ENCODE results near the gene ANKS1A.

Gene ANKS1A

DNA sequence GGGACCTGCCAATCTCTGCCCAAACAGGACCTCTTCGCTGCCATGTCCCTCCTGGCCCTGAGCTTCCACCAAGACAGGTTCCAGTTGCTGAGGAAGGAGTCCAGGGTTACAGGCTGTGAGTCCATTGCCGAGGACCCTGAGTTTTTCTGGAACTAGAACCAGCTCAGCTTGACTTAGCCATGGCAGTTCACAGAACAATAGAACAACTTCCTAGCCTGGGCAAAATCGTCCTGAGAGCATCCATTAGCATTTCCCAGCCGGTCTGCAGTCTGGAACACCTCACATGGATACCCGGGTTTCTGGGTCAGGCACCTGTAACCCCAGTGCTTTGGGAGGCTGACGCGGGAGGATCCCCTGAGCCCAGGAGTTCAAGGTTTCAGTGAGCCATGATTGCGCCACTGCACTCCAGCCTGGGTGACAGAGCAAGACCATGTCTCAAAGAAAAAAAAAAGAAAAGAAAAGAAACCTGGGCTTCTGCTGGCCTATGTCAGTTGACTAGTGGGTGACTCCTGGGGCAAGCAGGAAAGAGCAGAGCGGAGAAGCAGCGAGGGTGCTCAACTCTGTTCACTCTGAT, 161.8 kb downstream of the ANKS1A start:
- DNase-seq (ENCODE audit: low read depth in 2 of 3, low spot score in 1 of 3), result no peak

DNA sequence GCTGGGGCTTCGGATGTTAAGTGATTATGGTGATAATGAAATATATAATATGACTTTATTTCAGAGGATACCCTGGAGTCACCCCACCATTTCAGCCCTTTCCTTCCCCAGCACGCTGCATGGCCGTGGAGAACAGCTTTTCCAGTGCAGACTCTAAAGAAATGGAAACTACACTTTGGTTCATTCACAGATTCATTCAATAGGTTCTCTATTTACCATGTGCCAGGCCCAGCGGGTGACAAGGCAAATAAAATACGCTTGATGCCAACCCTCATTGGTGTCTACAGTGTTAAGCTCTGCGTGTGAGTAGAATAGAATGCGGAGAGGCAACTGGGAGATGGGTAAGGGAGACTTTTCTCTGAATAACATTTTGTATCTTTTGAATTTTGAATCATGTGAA, 162.3 kb downstream of the ANKS1A start:
- no peak for DNase-seq (ENCODE audit: low read depth in 2 of 3, low spot score in 1 of 3)

DNA sequence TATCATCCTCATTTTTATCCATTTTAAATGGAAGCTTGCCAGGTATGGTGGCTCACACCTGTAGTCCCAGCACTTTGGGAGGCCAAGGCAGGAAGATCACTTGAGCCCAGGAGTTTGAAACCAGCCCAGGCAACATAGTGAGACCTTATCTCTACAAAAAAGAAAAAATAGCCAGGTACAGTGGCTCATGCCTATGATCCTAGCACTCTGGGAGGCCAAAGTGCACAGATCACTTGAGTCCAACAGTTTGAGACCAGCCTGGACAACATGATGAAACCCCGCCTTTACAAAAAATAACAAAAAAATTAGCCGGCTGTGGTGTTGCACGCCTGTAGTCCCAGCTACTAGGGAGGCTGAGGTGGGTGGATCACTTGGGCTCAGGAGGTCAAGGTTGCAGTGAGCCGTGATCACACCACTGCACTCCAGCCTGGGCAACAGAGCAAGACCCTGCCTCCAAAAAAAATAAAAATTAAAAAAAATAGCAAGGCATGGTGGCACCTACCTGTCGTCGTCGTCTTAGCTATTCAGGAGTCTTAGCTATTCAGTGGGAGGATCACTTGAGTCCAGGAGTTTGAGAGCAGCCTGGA, 163.0 kb downstream of the ANKS1A start:
- DNase-seq (ENCODE audit: low read depth in 2 of 3, low spot score in 1 of 3), result no peak

DNA sequence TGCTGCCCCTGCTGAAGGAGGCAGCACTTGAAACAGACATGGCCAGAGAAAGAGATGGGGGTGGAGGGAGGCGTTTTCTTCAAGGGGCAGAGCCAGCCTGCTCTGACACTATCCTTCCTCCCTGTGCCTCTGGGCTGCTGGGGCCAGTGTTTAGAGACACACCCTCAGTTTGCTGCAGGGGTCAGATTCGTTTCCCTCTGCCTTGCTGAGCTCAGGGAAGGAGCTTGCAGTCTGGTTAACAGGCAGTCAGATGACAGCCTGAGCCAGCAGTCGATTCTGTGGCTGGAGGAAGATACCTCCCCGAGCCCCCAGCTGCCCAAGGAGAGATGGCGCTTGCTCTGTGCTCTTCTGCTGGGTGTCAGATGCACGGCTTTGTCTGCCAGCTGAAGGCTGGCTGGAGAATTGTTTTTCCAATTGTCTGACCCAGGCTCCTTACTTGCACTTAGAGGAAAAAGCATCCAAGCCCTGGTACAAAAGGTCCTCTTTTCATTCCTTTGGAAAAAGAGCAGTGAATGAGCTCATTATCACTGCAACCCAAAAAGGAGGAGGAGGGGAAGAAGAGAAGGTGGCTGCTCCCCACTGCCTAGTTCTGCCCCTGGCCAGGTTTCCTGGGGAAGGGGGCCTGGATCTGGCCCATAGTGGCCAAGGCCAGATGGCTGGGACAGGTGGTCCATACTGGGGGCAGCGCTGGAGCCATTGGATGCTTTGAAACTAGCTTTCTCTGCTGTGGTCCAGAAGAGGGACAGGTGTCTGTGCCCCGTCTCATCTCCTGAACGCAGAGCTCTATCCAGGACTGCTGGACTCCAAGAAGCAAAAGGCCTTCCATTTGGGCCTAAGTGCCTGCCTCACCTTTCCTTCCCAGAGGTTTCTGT, 163.9 kb downstream of the ANKS1A start:
- no peak for DNase-seq (ENCODE audit: low read depth in 2 of 3, low spot score in 1 of 3)

DNA sequence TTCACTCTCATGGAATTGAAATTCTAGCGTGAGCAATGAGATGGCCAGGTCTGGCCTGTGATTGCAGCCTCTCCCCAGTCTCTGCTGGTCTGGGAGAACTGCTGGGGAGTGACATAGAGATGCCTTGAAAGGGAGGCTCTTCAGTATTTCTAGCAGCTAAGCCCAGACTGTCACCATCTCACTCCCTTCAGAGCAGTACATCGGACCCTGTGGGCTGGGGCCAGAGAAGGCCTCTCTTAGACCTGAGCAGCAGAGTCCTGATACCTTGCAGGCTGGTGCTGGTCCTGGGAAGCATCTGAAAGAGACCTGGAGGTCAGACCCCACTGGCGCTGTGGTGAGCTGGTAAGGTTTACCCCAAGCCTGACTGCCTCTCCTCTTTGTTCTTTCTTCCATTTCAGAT, 164.6 kb downstream of the ANKS1A start:
- no peak for DNase-seq (ENCODE audit: low read depth in 2 of 3, low spot score in 1 of 3)

DNA sequence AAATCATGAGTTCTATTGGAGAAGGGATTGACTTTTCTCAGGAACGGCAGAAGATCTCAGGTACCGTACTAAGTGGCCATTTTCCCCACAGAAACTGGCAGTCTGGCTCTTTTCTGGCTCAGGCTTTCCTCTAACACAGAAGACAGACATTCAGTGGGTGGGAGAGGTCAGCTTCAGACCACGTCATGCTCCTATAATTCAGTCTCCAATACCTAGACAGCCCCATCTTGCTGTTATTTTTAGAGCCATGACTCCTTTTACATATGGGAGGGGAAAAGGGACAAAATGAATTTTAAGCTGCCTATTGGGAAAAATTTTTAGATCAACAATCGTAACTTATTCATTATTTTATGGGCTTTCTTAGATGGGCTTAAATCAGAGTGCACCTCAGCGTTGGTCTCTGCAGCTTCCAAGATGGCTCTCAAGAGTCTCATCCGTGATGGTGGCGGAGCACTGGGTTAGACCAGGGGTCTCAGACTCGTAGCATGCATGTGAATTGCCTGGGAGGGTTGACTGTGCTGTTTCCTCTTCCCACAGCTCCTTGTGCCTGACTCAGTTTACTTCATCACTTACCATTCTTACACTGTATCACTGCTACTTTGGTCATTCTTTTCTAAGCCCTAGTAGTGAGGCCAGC, 165.2 kb downstream of the ANKS1A start:
- DNase-seq (ENCODE audit: low read depth in 2 of 3, low spot score in 1 of 3), result no peak

DNA sequence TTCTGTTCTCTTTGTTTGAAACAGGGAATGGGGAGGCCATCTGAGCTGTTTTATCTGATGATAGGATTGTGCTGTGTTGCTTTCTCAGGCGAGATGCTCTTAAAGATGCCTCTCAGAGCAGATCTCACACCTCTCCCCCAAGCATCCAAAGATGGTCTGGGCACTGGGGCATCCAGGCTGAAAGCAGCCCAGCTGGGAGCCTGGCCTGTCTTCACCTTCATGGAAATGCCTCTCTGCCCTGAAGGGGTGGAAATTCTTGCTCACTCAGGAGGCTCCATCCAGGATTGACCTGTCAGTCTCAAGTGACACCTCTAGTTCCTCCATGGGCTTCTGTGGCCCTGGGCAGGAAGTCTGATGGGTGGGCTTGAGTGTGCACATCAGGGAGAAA, 165.7 kb downstream of the ANKS1A start:
- DNase-seq (ENCODE audit: low read depth in 2 of 3, low spot score in 1 of 3), result no peak

DNA sequence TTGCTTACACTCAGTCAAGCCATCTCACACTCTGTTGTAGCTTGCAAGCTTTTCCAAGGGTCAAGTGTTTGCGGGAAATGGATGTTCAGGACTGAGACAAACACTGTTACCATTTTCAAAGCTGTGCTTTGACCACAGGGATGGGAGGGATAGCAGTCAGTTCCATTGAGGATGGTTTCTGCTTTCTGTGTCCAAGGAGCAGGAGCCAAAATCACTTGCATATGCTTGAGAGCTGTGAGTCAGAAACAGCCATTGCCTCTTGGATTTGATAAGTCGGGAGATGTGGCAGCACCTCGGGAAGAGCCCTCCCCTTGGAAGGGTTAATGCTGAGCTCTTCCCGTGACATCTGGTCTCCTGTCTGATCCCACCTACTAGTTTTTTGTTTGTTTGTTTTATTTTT, 166.8 kb downstream of the ANKS1A start:
- no peak for DNase-seq (ENCODE audit: low read depth in 2 of 3, low spot score in 1 of 3)

DNA sequence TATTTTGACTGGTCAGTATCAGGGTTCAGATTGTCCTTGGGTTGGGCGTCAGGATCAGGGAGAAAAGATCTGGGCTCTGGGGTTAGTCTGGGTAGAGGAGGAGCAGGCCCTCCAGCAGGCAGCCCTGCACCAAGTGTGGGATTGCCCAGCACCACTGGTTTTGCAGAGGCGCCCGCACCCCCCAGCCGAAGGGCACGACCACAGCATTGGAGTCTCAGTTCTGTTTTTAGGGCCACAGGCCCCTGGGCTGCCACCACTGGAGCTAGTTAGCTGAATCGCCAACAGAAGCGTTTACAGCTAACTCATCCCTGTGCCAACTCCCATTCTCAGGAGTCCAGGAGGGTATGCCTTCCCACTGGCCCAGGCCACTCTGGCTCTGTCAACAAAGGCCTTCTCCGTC, 167.9 kb downstream of the ANKS1A start:
- no peak for DNase-seq (ENCODE audit: low read depth in 2 of 3, low spot score in 1 of 3)

DNA sequence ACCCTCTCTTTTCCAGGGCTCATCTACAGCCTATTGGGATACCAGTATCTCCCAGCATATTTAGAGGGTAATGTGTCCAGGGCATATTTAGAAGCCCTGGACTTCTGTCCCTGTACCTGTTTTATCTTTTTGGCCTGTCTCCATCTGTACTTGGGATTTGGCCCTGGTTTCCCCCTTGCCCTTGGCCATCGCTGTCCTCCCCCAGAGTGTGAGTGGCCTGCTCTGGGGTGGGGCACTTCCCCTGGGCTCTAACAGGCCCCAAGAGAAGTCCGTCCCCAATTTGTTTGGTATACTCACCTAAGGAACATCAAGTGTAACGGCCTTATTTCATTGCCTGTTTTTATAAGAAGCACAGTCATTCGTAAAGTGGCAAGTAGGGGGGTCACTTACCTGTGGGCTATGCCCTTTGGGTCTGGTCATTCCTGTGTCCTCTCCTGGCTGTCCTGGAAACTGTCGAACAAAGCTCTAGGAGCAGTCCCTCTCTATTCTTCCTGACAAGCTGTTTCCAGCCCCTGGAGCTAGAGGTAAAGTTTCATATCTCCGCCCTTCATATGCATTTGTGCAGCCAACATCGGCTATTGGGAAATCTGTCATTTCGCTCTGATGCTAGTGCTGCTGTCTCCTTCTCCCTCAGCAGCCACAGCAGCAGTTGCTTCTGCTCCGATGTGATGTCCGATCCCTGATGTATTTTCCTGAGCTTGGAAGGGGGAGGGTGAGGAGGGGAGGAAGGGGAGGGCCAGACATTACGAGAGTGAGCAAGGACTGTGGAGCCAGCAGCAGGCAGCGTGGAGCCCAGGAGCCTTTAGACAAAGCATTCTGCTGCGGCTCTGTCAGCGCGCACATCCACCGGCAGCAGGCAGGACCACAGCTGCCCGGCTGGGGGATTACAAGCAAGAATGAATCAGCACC, 168.6 kb downstream of the ANKS1A start:
- DNase-seq (ENCODE audit: low read depth in 2 of 3, low spot score in 1 of 3), result no peak

DNA sequence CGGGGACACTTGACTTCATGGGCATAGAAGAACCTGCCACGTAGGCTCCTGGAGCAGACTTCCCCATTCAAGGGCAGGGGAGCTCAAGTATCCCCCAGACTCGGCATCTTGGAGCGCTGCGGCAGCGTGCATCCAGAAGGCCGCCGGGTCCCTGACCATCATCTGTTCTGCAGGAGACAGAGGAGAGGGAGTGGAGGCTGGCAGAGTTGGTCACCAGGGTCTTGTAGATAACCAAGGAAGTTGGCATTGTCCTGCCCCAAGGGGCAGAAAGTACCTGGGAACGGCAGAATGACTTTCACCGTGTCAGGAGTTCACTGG, 169.3 kb downstream of the ANKS1A start:
- DNase-seq (ENCODE audit: low read depth in 2 of 3, low spot score in 1 of 3), result no peak

DNA sequence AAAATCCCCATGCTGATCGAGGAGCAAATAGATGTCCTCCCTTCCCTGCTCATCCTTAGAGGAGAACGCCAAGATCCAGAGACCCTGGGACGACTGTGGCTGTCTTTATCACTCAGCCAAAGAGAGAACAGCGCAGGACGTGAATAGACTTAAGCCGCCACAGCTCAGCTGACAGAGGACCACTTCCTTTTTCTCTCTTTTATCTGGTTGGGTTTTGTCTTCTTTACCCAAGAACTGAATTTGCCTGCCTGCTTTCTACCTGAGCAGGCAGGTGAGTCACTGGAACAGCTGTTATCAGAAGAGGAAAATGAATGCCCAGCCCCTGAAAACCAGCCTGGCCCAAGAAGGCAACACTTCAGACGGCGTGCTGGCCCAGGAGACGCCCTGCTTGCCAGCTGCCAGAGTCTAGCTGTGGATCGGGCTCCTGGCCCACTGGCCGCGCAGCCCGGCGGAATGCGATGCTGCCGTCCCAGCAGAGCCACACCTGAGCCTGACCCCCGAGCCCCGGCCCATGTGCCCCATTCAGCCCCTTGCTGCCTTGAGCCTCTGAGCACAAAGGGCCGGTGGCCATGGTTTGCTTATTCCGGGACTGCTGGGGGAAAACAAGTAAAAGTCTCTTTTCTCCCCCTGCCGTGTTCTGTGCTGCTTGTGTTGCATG, 169.9 kb downstream of the ANKS1A start:
- no peak for DNase-seq (ENCODE audit: low read depth in 2 of 3, low spot score in 1 of 3)

DNA sequence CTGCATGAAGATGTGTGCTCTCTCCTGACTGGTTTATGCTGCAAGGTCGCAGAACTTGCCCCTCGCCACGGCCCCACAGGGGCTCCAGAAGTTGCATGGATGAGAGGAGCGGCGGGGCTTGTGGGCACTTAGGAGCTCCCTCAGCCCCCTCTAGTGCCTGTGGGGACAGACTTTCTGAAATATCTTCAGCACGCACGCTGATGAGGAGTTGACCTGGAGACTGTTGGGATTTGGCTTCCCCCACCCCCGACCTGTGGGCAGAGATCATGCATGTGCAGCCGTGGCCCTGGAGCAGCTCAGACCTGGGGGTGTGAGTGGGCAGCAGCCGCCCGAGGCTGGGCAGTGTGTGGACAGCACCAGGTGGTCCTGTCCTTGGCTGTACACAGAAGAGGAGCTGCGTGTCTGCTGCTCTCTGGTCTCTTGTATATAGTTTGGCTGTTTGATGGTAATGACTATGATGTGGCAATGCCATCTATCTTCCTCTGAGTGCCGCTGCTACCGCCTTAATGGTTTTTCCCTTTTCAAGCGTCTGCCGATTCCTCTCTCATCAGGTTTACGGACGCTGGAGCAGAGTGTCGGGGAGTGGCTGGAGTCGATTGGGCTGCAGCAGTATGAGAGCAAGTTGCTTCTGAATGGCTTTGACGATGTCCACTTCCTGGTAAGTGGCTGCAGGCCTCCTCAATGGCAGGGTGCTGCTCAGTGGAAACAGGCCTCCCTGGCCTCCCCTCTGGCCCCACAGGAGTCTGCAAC, 170.7 kb downstream of the ANKS1A start:
- DNase-seq (ENCODE audit: low read depth in 2 of 3, low spot score in 1 of 3), result no peak

DNA sequence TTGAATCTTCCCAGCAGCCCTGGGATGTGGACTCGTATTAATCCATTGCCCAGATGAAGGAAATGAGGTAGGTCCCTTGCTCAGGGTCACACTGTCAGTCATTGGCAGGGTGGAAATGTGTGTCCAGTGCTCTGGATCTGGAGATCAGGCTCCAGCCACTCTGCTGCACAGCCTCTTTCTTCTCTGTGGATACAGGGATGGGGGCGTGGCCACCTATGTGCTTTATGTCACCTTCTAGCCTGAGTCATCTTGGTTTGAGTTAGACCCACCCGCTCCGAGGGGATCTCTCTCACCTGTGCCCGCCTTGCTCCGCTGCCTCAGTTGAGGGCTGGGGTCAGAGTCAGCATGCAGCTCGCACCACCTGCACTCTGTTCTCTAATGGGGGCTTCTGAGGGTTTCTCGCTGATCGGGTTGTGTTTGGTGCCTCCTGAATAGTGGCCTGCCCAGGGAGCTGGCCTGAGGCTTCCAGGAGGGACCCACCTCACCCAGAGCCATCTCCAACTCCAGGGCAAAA, 172.1 kb downstream of the ANKS1A start:
- no peak for DNase-seq (ENCODE audit: low read depth in 2 of 3, low spot score in 1 of 3)

DNA sequence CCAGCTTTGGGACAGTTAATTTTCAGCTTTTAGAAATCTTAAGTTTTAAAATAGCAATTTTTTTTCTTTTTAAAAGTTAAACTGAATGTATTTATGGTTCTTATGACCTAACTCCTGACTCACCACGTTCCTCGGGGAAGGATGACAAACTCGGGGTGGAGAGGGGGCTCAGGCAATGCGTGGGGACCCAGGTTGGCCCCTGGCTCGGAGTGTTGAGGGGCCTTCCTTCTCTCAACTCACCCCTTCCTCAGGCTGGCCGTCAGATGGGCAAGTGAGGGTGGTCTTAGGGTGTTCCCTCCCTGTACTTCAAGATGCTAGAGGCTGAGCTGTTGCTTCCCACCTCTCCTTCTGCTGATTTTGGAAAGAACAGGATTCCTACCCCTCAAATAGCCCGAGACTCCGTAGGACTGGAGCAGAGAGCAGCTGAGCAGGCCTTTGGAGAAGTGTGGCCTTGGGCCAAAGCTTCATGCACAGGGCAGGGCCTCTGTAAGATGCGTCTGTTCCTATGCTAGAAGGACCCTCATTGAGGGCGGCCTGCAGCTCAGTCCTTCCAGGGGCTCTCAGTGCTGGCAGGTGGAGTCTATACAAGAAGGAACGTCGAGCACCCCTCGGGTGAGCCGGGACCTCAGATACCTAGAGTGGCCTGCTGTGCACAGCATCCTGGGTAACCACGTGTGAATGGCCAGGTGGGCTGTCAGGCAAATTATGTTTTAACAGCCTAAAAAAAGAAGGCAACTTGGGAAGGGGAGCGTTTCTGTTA, 172.8 kb downstream of the ANKS1A start:
- no peak for DNase-seq (ENCODE audit: low read depth in 2 of 3, low spot score in 1 of 3)

DNA sequence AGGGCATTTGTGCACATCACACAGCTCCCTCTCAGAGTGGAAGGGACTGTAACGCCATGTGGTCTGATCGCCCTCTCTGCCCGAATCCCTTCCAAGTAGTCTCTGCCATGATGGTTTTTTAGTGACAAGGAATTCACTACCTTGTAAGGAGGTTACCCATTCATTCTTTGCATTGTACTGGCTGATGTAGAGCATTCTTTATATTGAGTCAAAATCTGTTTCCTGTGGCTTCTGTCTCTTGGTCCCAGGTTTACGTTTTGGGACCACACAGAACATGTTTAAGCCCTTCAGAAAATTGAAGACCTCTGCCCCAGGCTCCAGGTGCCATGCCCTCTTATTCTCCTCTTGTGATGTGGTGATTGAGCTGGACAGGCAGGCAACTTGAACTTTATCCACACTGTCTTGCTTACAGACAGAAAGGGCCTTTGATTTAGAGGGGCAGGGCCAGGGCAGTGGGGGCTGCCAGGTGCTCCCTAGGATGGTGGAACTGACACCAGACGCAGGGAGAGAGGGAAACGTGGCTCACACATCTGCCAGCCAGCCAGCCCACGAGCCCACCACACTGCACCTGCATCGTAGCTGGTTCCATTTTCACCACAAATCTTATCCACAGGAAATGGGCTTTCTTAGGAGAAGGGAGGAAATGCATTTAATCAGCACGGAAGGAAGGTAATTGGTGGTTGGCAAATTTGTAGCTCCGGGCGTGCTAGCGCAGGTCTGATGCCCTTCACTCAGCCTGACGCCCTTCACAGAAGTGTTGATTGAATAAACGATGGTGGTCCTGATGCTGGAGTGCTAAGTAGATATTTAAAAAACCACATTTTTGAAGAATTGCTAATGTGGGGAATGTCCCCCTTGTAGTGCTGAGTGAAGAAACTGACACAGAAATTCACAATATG, 173.9 kb downstream of the ANKS1A start:
- no peak for DNase-seq (ENCODE audit: low read depth in 2 of 3, low spot score in 1 of 3)

DNA sequence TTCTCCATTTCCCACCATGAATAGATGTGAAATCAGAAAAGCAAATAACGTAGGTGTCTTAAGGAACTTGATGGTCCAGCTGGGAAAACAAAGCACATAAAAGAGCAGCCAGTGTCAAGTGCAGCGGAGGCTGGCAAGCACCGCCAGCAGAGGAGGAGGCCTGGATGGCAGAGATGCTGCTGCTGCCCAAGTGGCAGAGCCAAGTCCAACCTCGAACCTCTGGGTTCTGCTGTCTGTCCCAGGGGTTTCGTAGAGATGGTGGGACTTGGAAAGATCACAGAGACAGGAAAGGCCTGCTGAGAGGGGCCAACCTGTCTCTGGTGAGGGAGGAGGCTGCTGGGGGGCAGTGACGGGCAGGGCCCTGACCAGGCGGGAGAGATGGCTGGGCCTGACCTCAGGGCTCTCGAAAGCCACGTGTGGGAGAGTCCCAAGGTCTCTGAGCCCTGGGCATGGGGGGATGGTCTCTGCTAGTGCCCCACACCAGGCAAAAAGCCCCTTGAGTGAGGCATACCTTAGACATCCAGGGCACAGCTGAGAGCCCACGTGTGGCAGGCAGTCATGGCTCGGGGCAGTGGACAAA, 174.7 kb downstream of the ANKS1A start:
- no peak for DNase-seq (ENCODE audit: low read depth in 2 of 3, low spot score in 1 of 3)

DNA sequence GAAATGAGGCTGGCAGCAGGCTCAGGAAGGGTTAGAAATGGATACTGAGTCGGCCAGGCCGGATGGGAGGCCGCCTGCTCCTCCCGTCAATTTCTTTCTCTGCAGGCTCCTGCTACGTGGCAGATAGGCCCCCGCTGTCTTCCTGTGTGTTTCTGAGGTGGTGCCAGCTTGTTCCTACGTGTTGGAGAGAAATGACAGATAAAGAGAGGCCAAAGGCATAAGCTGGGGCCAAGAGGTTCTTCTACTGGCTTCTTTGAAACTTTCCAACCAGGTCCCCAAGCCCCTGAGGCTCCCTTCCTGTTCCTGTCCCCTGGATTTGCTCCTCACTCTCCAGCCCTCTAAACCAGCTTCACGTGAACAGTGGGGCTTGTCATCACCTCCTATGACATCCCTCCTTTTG, 175.2 kb downstream of the ANKS1A start:
- no peak for DNase-seq (ENCODE audit: low read depth in 2 of 3, low spot score in 1 of 3)
